Measurements from ENCODE around the gene FAM181A. TPM values are rescaled to one million over a fixed set of nuclear protein-coding genes. Genes with fewer than 3 reads are reported as not detected.
A peak's percentile ranks its signal among the peaks of the same experiment; 100 is the strongest.

The FAM181A gene
- total and polyA plus RNA-seq, 8 donors = not detected

DNA sequence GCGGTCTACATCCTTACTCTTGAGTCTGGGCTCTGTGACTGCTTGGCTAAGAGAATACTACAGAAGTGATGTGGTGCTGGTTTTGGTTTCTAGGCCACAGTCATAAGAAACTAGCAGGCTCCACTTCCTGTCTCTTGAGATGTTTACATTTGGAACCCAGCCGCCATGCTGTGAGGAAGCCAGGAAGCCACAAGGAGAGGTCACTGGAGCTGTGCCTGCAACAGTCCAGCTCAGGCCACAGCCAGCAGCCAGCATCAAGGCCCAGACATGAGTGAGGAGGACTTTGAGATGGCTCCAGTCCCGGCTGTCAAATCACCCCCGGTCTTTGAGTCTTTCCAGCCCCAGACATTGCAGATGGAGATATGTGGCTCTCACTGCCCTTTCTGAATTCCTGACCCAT lies 12.9 kb upstream of the FAM181A start:
- no peak overlapping the region for H3K27ac ChIP-seq
- no peak for DNase-seq
- intact Hi-C loops (cut with DNase I; ENCODE audit: low total_unique reads) = no loop called here
- no peak overlapping the region for H3K4me3 ChIP-seq
- 75 to 91% (median 88%) methylated on average over 4 of the region's 4 CpGs for WGBS, 5 donors
- H3K27me3 ChIP-seq = no peaks in the 10 kb centered on the region
- peaks cover 0 to 13% (median 8%) of the 10 kb centered on the region in 4 donors for H3K4me1 ChIP-seq
- peaks cover 0 to 6% (median 3%) of the 10 kb centered on the region in 4 donors for H3K9me3 ChIP-seq
- no peaks in the 10 kb centered on the region for H3K36me3 ChIP-seq
- TF ChIP-seq, protein P1, sequence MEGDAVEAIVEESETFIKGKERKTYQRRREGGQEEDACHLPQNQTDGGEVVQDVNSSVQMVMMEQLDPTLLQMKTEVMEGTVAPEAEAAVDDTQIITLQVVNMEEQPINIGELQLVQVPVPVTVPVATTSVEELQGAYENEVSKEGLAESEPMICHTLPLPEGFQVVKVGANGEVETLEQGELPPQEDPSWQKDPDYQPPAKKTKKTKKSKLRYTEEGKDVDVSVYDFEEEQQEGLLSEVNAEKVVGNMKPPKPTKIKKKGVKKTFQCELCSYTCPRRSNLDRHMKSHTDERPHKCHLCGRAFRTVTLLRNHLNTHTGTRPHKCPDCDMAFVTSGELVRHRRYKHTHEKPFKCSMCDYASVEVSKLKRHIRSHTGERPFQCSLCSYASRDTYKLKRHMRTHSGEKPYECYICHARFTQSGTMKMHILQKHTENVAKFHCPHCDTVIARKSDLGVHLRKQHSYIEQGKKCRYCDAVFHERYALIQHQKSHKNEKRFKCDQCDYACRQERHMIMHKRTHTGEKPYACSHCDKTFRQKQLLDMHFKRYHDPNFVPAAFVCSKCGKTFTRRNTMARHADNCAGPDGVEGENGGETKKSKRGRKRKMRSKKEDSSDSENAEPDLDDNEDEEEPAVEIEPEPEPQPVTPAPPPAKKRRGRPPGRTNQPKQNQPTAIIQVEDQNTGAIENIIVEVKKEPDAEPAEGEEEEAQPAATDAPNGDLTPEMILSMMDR (IDR thresholded peaks at IDR 0.05) = no peak
- TF ChIP-seq POLR2A (IDR thresholded peaks at IDR 0.05) (no peak), EP300 (IDR thresholded peaks at IDR 0.05) (no peak), POLR2AphosphoS5 (IDR thresholded peaks at IDR 0.05) (no peak)

DNA sequence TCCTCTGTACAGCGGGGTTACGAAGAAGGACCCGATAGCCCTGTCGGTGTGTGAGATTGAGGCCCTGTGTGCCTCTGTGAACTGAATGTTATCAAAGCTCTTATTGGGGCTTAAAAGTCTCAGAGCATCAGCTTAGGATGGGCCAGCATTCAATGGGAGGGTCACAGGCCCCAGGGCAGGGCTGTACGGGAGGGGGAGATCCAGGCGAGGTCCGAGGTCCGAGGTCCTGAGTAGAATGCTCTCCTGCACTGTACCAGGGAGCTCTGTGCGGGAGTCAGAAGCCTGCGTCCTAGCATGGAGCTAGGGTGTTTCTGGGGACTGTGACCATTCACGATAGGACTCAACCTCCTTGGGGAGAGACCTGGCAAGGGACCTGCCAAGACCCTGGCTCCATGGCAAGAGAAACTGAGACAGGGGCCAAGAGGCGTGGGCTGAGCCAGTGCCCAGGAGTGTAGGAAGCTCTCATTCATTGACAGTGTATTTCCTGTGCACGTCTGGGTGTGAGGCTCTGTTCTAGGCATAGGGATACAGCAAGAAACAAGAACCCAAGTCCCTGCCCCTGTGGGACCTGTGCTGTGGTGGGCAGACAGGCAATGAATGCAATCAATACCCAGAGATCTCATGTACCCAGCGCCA lies 12.0 kb upstream of the FAM181A start:
- intact Hi-C loops (cut with DNase I; ENCODE audit: low total_unique reads) = no loop called here
- H3K9me3 ChIP-seq = peaks cover 0 to 14% (median 3%) of the 10 kb centered on the region in 4 donors
- peak overlapping the region in 3 of 5 donors; percentile 9 to 62 (median 47) for H3K27ac ChIP-seq
- TF ChIP-seq POLR2AphosphoS5 (IDR thresholded peaks at IDR 0.05) = no peak
- TF ChIP-seq, protein P1 (IDR thresholded peaks at IDR 0.05) = no peak
- WGBS, 5 donors = 79 to 87% (median 82%) methylated on average over 14 of the region's 14 CpGs
- H3K4me1 ChIP-seq = peaks cover 0 to 13% (median 8%) of the 10 kb centered on the region in 4 donors
- DNase-seq = no peak
- H3K27me3 ChIP-seq = no peaks in the 10 kb centered on the region
- no peaks in the 10 kb centered on the region for H3K36me3 ChIP-seq
- H3K4me3 ChIP-seq = no peak overlapping the region

DNA sequence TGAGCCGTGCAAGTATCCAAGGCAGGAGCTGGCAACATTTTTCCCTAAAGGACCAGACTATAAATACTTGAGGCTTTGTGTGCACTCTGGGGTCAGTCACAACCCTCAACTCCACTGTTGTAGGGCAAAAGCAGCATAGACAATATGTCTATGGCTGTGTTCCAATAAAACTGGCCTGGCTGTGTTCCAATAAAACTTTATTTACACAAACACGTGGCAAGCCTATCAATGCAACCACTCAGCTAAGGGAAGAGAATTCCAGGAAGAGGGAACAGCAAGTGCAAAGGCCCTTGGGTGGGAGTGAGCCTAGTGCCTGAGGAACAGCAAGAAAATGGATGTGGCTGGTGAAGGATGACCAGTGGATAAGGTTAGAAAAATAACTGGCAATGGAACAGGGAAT lies 11.3 kb upstream of the FAM181A start:
- TF ChIP-seq POLR2A (IDR thresholded peaks at IDR 0.05) = no peak
- TF ChIP-seq, protein P1 (IDR thresholded peaks at IDR 0.05) = no peak
- TF ChIP-seq EP300 (IDR thresholded peaks at IDR 0.05) = no peak
- no peak for TF ChIP-seq POLR2AphosphoS5 (IDR thresholded peaks at IDR 0.05)

DNA sequence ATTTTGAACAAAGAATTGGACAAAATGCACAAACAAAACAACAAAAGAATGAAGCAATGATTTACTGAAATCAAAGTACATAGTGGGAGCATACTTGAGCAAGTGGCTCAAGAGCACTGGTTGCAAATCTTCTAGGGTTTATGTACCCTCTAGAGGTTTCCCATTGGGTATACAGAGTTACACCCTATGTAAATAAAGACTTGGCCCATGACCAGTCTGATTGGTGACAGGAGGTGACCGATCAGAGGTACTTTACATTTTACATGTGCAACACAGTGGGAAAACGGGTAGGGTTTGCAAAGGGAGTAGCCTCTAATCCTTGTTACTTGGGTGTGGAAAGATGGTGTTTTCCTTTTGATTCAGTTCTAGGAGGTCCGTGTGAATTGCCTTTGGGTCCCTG lies 10.6 kb upstream of the FAM181A start:
- Histone ChIP-seq H3K9me3 (peaks cover 0 to 14% (median 3%) of the 10 kb centered on the region in 4 donors), H3K4me3 (no peak overlapping the region), H3K36me3 (no peaks in the 10 kb centered on the region), H3K27ac (peak overlapping the region; percentile 62 to 86 (median 74)), H3K4me1 (peaks cover 0 to 13% (median 8%) of the 10 kb centered on the region in 4 donors), H3K27me3 (no peaks in the 10 kb centered on the region)
- 26 to 50% (median 40%) methylated on average over 3 of the region's 3 CpGs for WGBS, 5 donors
- DNase-seq = peak in 1 of 2 donors; percentile 67
- no peak for TF ChIP-seq EP300 (IDR thresholded peaks at IDR 0.05)
- peak in 1 of 3 donors; percentile 44 for TF ChIP-seq POLR2AphosphoS5 (IDR thresholded peaks at IDR 0.05)
- TF ChIP-seq POLR2A (IDR thresholded peaks at IDR 0.05) = no peak
- TF ChIP-seq, protein P1 (IDR thresholded peaks at IDR 0.05) = no peak
- intact Hi-C loops (cut with DNase I; ENCODE audit: low total_unique reads) = no loop called here

More for the DNA sequence above, 11.3 kb upstream of the FAM181A start:
- Histone ChIP-seq H3K4me3 (no peak overlapping the region), H3K27ac (peak overlapping the region; percentile 47 to 67 (median 62)), H3K36me3 (no peaks in the 10 kb centered on the region), H3K9me3 (peaks cover 0 to 14% (median 3%) of the 10 kb centered on the region in 4 donors), H3K27me3 (no peaks in the 10 kb centered on the region), H3K4me1 (peaks cover 0 to 13% (median 8%) of the 10 kb centered on the region in 4 donors)
- no peak for DNase-seq
- 22 to 34% (median 29%) methylated on average over 2 of the region's 2 CpGs for WGBS, 5 donors
- intact Hi-C loops (cut with DNase I; ENCODE audit: low total_unique reads) = no loop called here

Data from stomach (tissue), 9 donors.